H1 (cell line): ENCODE results near the gene DUSP11. TPM values are rescaled to one million over a fixed set of nuclear protein-coding genes. Genes with fewer than 3 reads are reported as not detected.

ENCODE experiments used
- ASH2L ChIP-seq: fragments of 200-600, 300-600 bp; sonication (generic); IDR thresholded peaks from one replicate; pipeline ENCODE4 v1.7.1; 2017; ENCODE audit warnings: low read length
- BACH1 ChIP-seq: IDR thresholded peaks from 2 replicates; pipeline ENCODE4 v1.6.1; 2012; ENCODE audit warnings: low read length, improper control_type of control experiment
- CEBPB ChIP-seq: IDR thresholded peaks from 2 replicates; pipeline ENCODE4 v1.6.1; 2012; ENCODE audit warnings: low read depth, low read length
- CHD2 ChIP-seq: IDR thresholded peaks from 2 replicates; pipeline ENCODE4 v1.6.1; 2012; ENCODE audit warnings: low read length, improper control_type of control experiment
- JUN ChIP-seq: IDR thresholded peaks from 2 replicates; pipeline ENCODE4 v1.6.1; 2011; ENCODE audit warnings: low read depth, mild to moderate bottlenecking, improper control_type of control experiment, low read length
- JUND ChIP-seq: IDR thresholded peaks from 2 replicates; pipeline ENCODE4 v1.6.1; 2011; ENCODE audit warnings: mild to moderate bottlenecking, improper control_type of control experiment, low read length
- KDM1A ChIP-seq: fragments of 200-600, 300-600 bp; sonication (generic); IDR thresholded peaks from 2 replicates; pipeline ENCODE4 v1.7.1; 2016; ENCODE audit warnings: mild to moderate bottlenecking, low read length, borderline replicate concordance
- PHF8 ChIP-seq: fragments of 200-600 bp; sonication (generic); conservative IDR thresholded peaks from 2 replicates; pipeline ENCODE4 v1.7.1; 2012; ENCODE audit warnings: low read depth, mild to moderate bottlenecking, inconsistent platforms, low read length, moderate library complexity
- POLR2A ChIP-seq, 2 experiments: IDR thresholded peaks; 1 replicate in 1 of 2; 2 replicates in 1 of 2; pipeline ENCODE4 v1.6.1; 2011; ENCODE audit warnings: low read depth in 2 of 2, low read length in 2 of 2, mild to moderate bottlenecking in 2 of 2; ENCODE audit errors: control extremely low read depth in 1 of 2
- POU5F1 ChIP-seq: IDR thresholded peaks from 2 replicates; pipeline ENCODE4 v1.6.1; 2011; ENCODE audit warnings: low read depth, mild to moderate bottlenecking, low read length, moderate library complexity
- TEAD4 ChIP-seq: IDR thresholded peaks from 2 replicates; pipeline ENCODE4 v1.6.1; 2012; ENCODE audit warnings: low read depth, low read length, inconsistent platforms, mixed read lengths
- polyA plus RNA-seq, 7 experiments: library from polyadenylated mRNA; depleted of rRNA in 3 of 7; stranded (reverse) in 5 of 7; unstranded in 2 of 7; fragments of >200 nt in 5 of 7; fragments of 200-250 nt in 2 of 7; gene quantifications; 1 replicate in 5 of 7; 2 replicates in 1 of 7; 4 replicates in 1 of 7; pipeline versions ENCODE4 v1.2.1 to v1.2.3, GENCODE V29; 2011 to 2013; ENCODE audit warnings: missing spikeins in 2 of 7, mixed read lengths in 2 of 7
- total RNA-seq: library from RNA; stranded (reverse); fragmentation: NEBNext Ultra II Directional; extraction: Animal tissue kit (Norgen Biotek cat#: 25700); gene quantifications from 2 replicates; pipeline ENCODE4 v1.2.1, GENCODE V29; 2021
- TF ChIP-seq, protein P1 (sequence below): fragments of 300-600 bp; sonication (generic); IDR thresholded peaks from 2 replicates; pipeline ENCODE4 v1.7.1; 2012; ENCODE audit warnings: low read length, moderate library complexity, mild to moderate bottlenecking, inconsistent platforms; ENCODE audit not compliant: insufficient replicate concordance

Gene DUSP11
- total and polyA plus RNA-seq, 2 of the 8 experiments (the other 6 are each of a cell fraction or from before 2014, with no cell fraction given): 12.2 to 19.1 TPM

DNA sequence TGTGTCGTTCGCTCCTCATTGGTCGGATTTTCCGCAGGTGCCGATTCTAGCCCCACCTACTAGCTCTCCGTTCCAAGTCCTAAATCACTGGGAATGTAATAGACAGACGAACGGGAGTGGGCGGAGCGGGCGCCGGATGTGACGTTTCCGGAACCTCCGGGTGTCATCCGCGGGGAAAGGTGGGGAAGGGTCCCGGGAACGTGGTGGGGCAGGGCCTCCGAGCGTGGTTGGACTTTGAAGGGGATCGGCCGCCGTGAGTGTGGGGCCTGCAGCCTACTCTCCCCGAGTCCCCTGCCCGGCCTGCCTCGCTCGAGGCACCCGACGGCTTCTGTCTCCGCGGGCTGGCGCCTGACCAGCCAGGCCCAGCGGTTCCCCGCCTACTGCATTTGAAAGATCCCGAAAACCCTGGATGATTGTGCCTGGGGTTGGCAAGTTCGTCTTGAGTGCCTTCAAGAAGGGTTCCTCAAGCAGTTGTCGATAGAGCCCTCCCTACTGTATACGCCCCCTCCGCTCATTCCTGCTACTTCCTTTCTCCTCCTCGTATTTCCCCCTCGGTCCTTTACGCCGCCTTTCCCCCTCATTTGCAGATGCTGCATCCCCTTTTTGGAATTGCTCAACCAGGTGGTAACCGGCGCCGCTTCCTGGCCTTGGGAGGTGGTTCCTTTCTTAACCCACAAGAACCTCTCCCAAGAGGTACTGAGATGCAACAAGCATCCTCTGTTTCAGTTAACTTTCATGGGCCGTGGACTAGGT lies 49.1 kb upstream of the DUSP11 start, which contains the start of gene STAMBP (continued):
- TF ChIP-seq, protein P1, sequence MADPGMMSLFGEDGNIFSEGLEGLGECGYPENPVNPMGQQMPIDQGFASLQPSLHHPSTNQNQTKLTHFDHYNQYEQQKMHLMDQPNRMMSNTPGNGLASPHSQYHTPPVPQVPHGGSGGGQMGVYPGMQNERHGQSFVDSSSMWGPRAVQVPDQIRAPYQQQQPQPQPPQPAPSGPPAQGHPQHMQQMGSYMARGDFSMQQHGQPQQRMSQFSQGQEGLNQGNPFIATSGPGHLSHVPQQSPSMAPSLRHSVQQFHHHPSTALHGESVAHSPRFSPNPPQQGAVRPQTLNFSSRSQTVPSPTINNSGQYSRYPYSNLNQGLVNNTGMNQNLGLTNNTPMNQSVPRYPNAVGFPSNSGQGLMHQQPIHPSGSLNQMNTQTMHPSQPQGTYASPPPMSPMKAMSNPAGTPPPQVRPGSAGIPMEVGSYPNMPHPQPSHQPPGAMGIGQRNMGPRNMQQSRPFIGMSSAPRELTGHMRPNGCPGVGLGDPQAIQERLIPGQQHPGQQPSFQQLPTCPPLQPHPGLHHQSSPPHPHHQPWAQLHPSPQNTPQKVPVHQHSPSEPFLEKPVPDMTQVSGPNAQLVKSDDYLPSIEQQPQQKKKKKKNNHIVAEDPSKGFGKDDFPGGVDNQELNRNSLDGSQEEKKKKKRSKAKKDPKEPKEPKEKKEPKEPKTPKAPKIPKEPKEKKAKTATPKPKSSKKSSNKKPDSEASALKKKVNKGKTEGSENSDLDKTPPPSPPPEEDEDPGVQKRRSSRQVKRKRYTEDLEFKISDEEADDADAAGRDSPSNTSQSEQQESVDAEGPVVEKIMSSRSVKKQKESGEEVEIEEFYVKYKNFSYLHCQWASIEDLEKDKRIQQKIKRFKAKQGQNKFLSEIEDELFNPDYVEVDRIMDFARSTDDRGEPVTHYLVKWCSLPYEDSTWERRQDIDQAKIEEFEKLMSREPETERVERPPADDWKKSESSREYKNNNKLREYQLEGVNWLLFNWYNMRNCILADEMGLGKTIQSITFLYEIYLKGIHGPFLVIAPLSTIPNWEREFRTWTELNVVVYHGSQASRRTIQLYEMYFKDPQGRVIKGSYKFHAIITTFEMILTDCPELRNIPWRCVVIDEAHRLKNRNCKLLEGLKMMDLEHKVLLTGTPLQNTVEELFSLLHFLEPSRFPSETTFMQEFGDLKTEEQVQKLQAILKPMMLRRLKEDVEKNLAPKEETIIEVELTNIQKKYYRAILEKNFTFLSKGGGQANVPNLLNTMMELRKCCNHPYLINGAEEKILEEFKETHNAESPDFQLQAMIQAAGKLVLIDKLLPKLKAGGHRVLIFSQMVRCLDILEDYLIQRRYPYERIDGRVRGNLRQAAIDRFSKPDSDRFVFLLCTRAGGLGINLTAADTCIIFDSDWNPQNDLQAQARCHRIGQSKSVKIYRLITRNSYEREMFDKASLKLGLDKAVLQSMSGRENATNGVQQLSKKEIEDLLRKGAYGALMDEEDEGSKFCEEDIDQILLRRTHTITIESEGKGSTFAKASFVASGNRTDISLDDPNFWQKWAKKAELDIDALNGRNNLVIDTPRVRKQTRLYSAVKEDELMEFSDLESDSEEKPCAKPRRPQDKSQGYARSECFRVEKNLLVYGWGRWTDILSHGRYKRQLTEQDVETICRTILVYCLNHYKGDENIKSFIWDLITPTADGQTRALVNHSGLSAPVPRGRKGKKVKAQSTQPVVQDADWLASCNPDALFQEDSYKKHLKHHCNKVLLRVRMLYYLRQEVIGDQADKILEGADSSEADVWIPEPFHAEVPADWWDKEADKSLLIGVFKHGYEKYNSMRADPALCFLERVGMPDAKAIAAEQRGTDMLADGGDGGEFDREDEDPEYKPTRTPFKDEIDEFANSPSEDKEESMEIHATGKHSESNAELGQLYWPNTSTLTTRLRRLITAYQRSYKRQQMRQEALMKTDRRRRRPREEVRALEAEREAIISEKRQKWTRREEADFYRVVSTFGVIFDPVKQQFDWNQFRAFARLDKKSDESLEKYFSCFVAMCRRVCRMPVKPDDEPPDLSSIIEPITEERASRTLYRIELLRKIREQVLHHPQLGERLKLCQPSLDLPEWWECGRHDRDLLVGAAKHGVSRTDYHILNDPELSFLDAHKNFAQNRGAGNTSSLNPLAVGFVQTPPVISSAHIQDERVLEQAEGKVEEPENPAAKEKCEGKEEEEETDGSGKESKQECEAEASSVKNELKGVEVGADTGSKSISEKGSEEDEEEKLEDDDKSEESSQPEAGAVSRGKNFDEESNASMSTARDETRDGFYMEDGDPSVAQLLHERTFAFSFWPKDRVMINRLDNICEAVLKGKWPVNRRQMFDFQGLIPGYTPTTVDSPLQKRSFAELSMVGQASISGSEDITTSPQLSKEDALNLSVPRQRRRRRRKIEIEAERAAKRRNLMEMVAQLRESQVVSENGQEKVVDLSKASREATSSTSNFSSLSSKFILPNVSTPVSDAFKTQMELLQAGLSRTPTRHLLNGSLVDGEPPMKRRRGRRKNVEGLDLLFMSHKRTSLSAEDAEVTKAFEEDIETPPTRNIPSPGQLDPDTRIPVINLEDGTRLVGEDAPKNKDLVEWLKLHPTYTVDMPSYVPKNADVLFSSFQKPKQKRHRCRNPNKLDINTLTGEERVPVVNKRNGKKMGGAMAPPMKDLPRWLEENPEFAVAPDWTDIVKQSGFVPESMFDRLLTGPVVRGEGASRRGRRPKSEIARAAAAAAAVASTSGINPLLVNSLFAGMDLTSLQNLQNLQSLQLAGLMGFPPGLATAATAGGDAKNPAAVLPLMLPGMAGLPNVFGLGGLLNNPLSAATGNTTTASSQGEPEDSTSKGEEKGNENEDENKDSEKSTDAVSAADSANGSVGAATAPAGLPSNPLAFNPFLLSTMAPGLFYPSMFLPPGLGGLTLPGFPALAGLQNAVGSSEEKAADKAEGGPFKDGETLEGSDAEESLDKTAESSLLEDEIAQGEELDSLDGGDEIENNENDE: no peak
- no peak for TF ChIP-seq KDM1A
- peak; percentile 92 for TF ChIP-seq PHF8
- TF ChIP-seq CHD2: no peak
- peak; percentile 78 for TF ChIP-seq CEBPB
- TF ChIP-seq JUN: no peak
- TF ChIP-seq JUND: no peak
- no peak for TF ChIP-seq TEAD4
- TF ChIP-seq ASH2L: peak; percentile 92
- TF ChIP-seq BACH1: no peak
- peak; percentile 84 to 88 for TF ChIP-seq POLR2A (IDR thresholded peaks at IDR 0.05; ENCODE audit: control extremely low read depth in 1 of 2, low read depth in 2 of 2, low read length in 2 of 2)
- TF ChIP-seq POU5F1: no peak
